C4-2B (cell line): Measurements from ENCODE around the gene ZBTB48.

Experiments used
- CTCF ChIP-seq: fragments of 450-650 bp; conservative IDR thresholded peaks from 2 replicates; pipeline ENCODE4 v1.5.1; 2017; ENCODE audit warnings: mild to moderate bottlenecking
- ZFX ChIP-seq: fragments of 450-650 bp; IDR thresholded peaks from 2 replicates; pipeline ENCODE4 v1.6.1; 2017

GRCh38 chr1:6554031-6554906 is 25.5 kb upstream of the ZBTB48 start, which contains the start of gene NOL9:
- TF ChIP-seq CTCF = peak; percentile 99
- peak; percentile 93 for TF ChIP-seq ZFX
